Gastrocnemius medialis (tissue), 4 donors: ENCODE results near the gene DAGLA. TPM values are rescaled to one million over a fixed set of nuclear protein-coding genes. Genes with fewer than 3 reads are reported as not detected.

ENCODE experiments used
- ATAC-seq, 2 donors: fragments of 150-250 bp; one replicate each; pipeline ENCODE4 v1.9.1; 2016
- DNase-seq, 2 donors: peaks; one replicate each; pipeline ENCODE4 v3.0.0-alpha.2; 2019
- H3K27ac ChIP-seq, 4 donors: fragments of 200-600 bp; sonication (generic); 1 replicate in 1 of 4; 2 replicates in 3 of 4; pipeline ENCODE4 v1.5.1; 2016 to 2018; ENCODE audit warnings: mild to moderate bottlenecking in 2 of 4, moderate library complexity in 1 of 4
- H3K27me3 ChIP-seq, 3 donors: fragments of 200-600 bp; sonication (generic) in 2 of 3; 1 replicate in 1 of 3; 2 replicates in 2 of 3; pipeline versions ENCODE4 v1.5.1 to v1.6.0; 2016 to 2019; ENCODE audit warnings: mild to moderate bottlenecking in 1 of 3, moderate library complexity in 1 of 3
- H3K36me3 ChIP-seq, 2 donors: fragments of 200-600 bp; sonication (generic) in 1 of 2; one replicate each; pipeline ENCODE4 v1.5.1; 2017 to 2018
- H3K4me1 ChIP-seq, 2 donors: fragments of 200-600 bp; sonication (generic) in 1 of 2; one replicate each; pipeline ENCODE4 v1.5.1; 2016 to 2017; ENCODE audit warnings: mild to moderate bottlenecking in 2 of 2
- H3K4me3 ChIP-seq, 4 donors: fragments of 200-600 bp; sonication (generic) in 3 of 4; 1 replicate in 1 of 4; 2 replicates in 3 of 4; pipeline ENCODE4 v1.5.1; 2016 to 2019; ENCODE audit warnings: mild to moderate bottlenecking in 2 of 4
- H3K9me3 ChIP-seq, 3 donors: fragments of 200-600 bp; sonication (generic) in 2 of 3; 1 replicate in 1 of 3; 2 replicates in 2 of 3; pipeline ENCODE4 v1.5.1; 2016 to 2019
- POLR2A ChIP-seq, 2 donors: fragments of 450-650 bp; IDR thresholded peaks; one replicate each; pipeline ENCODE4 v1.6.1; 2017; ENCODE audit warnings: antibody characterized with exemption in 2 of 2, mild to moderate bottlenecking in 2 of 2, moderate library complexity in 2 of 2
- in situ Hi-C, 4 donors: fragments of 200-750 bp; cut with MboI; loops; one replicate each; pipeline versions ENCODE4 v1.15.0 to v1.8.0; 2017; ENCODE audit warnings: low sequenced_read_pairs in 4 of 4
- intact Hi-C: fragments of 100-400 bp; cut with DNase I; formaldehyde crosslinking; loops from one replicate; pipeline ENCODE4 v1.15.1; 2023; ENCODE audit warnings: low total_unique reads
- total RNA-seq, 4 donors: library from RNA; depleted of rRNA; stranded (reverse); fragments of >200 nt; gene quantifications; one replicate each; pipeline versions ENCODE4 v1.1.0 to v1.2.3, GENCODE V29; 2016
- TF ChIP-seq, protein P1 (sequence below), 5 experiments: fragments of 450-650 bp in 3 of 5; fragments of 200-600 bp in 2 of 5; sonication (generic) in 2 of 5; IDR thresholded peaks in 4 of 5; conservative IDR thresholded peaks in 1 of 5; 1 replicate in 4 of 5; 2 replicates in 1 of 5; pipeline ENCODE4 v1.5.1; 2016 to 2019; ENCODE audit warnings: antibody characterized with exemption in 5 of 5, mild to moderate bottlenecking in 3 of 5, moderate library complexity in 3 of 5

The DAGLA gene
- total RNA-seq, 4 donors from 2014 or later, result 0.58 to 5.5 (median 2.9) TPM

DNA sequence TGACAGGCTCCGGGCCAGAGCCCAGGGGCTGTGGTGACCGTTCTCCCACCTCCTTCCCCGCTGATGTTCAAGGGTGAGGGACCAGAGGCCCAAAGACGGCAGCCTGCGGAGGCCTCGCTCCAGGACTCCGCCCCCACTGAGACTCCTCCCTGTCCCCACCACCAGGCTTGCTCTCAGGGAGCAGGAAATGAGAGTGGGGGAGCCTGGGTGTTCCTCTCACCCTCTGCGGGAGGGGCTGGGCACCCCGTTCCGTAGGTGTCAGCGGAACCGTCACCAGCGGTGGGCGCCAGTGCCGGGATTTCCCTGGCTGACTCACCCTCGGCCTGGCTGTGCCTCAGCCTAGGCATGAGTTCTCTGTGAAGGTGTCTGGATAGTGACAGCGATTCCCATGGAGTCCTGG lies 15.7 kb downstream of the DAGLA start:
- Histone ChIP-seq H3K9me3 (no peaks in the 10 kb centered on the region), H3K4me1 (peaks cover 73 to 80% of the 10 kb centered on the region in 2 donors), H3K27me3 (no peaks in the 10 kb centered on the region), H3K27ac (peak overlapping the region; percentile 84 to 97 (median 90)), H3K36me3 (no peaks in the 10 kb centered on the region), H3K4me3 (peak overlapping the region; percentile 20 to 50 (median 38))
- TF ChIP-seq POLR2A (IDR thresholded peaks at IDR 0.05), result peak in 1 of 2 donors; percentile 27
- TF ChIP-seq, protein P1, sequence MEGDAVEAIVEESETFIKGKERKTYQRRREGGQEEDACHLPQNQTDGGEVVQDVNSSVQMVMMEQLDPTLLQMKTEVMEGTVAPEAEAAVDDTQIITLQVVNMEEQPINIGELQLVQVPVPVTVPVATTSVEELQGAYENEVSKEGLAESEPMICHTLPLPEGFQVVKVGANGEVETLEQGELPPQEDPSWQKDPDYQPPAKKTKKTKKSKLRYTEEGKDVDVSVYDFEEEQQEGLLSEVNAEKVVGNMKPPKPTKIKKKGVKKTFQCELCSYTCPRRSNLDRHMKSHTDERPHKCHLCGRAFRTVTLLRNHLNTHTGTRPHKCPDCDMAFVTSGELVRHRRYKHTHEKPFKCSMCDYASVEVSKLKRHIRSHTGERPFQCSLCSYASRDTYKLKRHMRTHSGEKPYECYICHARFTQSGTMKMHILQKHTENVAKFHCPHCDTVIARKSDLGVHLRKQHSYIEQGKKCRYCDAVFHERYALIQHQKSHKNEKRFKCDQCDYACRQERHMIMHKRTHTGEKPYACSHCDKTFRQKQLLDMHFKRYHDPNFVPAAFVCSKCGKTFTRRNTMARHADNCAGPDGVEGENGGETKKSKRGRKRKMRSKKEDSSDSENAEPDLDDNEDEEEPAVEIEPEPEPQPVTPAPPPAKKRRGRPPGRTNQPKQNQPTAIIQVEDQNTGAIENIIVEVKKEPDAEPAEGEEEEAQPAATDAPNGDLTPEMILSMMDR (IDR thresholded peaks at IDR 0.05 in 4 of 5, conservative IDR thresholded peaks at IDR 0.05 in 1 of 5), result no peak
- ATAC-seq (peak; percentile 51 to 58), DNase-seq (peak; percentile 75 to 85)
- in situ Hi-C loops, result no loop called here
- intact Hi-C loops, result loop anchor here (2.0 to 10.0 kb wide), 3 partner anchors 15 to 269 kb away; partner anchors contain the start of genes DAGLA and FTH1

DNA sequence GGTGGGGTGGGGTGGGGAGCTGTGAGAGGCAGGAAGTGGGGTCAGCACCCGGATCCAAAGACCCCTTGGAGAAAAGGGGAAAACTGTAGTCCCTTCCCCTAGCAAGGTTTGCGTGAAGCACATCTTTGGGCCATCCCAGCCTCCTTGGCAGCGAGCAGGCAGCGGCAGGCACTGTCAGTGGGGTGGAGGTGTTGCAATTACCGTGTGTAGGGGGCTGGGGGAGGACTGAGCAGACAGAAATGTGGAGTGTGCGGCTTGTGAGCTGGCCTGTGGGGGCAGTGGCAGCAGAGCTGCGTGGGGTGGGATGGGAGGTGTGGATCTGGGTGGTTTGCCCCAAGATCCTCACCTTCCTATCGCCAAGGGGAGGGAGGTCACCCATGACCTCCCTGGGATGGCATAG lies 16.4 kb downstream of the DAGLA start:
- Histone ChIP-seq H3K9me3 (no peaks in the 10 kb centered on the region), H3K27ac (peak overlapping the region; percentile 84 to 97 (median 90)), H3K4me3 (no peak overlapping the region), H3K27me3 (no peaks in the 10 kb centered on the region), H3K4me1 (peaks cover 79 to 80% of the 10 kb centered on the region in 2 donors), H3K36me3 (no peaks in the 10 kb centered on the region)
- no peak for ATAC-seq
- intact Hi-C loops, result loop anchor here (5.0 to 10.0 kb wide), 2 partner anchors 36 to 268 kb away; partner anchors contain the start of gene FTH1
- TF ChIP-seq POLR2A (IDR thresholded peaks at IDR 0.05), result no peak
- TF ChIP-seq, protein P1 (IDR thresholded peaks at IDR 0.05 in 4 of 5, conservative IDR thresholded peaks at IDR 0.05 in 1 of 5), result no peak
- peak in 1 of 2 donors; percentile 58 for DNase-seq
- in situ Hi-C loops, result no loop called here

DNA sequence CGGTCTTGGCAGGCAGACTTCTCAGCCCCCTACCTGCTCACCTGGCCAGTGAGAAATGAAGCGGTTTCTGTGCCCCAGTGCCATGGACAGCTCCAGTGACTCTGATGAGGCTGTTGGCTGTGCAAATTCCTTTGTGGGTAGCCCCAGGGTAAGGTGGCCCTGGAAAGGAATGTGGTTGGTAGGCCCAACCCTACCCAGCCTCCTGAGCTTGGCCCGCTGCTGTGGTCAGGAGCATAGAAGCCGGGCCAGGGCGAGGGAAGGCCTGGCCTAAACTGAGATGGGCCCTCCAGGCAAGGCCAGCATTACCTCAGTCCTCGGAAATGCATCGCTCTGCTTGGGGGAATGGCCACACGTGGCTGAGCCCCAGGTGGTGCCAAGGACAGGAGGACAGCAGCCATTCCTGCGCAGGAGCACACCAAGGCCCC lies 16.9 kb downstream of the DAGLA start:
- Histone ChIP-seq H3K27ac (peak overlapping the region; percentile 84 to 97 (median 90)), H3K4me3 (no peak overlapping the region), H3K36me3 (no peaks in the 10 kb centered on the region), H3K27me3 (no peaks in the 10 kb centered on the region), H3K9me3 (no peaks in the 10 kb centered on the region), H3K4me1 (peaks cover 80 to 81% of the 10 kb centered on the region in 2 donors)
- DNase-seq (peak; percentile 80 to 91), ATAC-seq (peak; percentile 33)
- in situ Hi-C loops (no loop called here), intact Hi-C loops (loop anchor here (5.0 to 10.0 kb wide), 2 partner anchors 35 to 268 kb away; partner anchors contain the start of gene FTH1)
- no peak for TF ChIP-seq POLR2A (IDR thresholded peaks at IDR 0.05)
- TF ChIP-seq, protein P1 (IDR thresholded peaks at IDR 0.05 in 4 of 5, conservative IDR thresholded peaks at IDR 0.05 in 1 of 5), result no peak

DNA sequence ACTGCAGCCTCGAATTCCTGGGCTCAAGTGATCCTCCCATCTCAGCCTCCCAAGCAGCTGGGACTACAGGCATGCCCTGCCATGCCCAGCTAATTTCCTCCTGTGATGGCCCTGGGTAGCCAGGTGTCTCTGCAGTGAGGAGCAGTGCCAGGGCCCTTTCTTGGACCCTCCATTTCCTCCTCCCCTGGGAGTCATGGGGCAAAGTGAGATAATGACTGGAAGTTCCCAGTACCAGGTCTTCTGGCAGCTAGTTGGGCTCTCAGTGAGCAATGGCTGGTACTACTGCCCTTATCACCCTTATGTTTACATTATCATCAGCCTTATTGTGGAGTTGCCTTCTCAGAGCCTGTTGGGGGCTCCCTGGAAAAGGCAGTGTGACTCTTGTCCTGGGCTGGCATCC lies 17.6 kb downstream of the DAGLA start:
- DNase-seq (no peak), ATAC-seq (no peak)
- no peaks in the 10 kb centered on the region for H3K36me3 ChIP-seq
- H3K27me3 ChIP-seq, result no peaks in the 10 kb centered on the region
- peaks cover 80 to 81% of the 10 kb centered on the region in 2 donors for H3K4me1 ChIP-seq
- TF ChIP-seq POLR2A (IDR thresholded peaks at IDR 0.05), result no peak
- TF ChIP-seq, protein P1 (IDR thresholded peaks at IDR 0.05 in 4 of 5, conservative IDR thresholded peaks at IDR 0.05 in 1 of 5), result no peak
- peak overlapping the region; percentile 84 to 97 (median 90) for H3K27ac ChIP-seq
- H3K4me3 ChIP-seq, result no peak overlapping the region
- intact Hi-C loops, result loop anchor here (5.0 to 10.0 kb wide), 2 partner anchors 35 to 267 kb away; partner anchors contain the start of gene FTH1
- no peaks in the 10 kb centered on the region for H3K9me3 ChIP-seq
- in situ Hi-C loops, result no loop called here
